Testis (tissue), 2 donors: ENCODE results near the gene DIO1.

Source experiments
- POLR2A ChIP-seq: fragments of 450-650 bp; IDR thresholded peaks from one replicate; pipeline ENCODE4 v1.6.1; 2017; ENCODE audit warnings: antibody characterized with exemption, mild to moderate bottlenecking, moderate library complexity
- TF ChIP-seq, protein P1 (sequence below), 3 experiments: fragments of 450-650 bp in 2 of 3; fragments of 200-600 bp in 1 of 3; sonication (generic) in 1 of 3; IDR thresholded peaks; one replicate each; pipeline ENCODE4 v1.5.1; 2016 to 2019; ENCODE audit warnings: antibody characterized with exemption in 3 of 3, mild to moderate bottlenecking in 2 of 3, moderate library complexity in 1 of 3

DNA sequence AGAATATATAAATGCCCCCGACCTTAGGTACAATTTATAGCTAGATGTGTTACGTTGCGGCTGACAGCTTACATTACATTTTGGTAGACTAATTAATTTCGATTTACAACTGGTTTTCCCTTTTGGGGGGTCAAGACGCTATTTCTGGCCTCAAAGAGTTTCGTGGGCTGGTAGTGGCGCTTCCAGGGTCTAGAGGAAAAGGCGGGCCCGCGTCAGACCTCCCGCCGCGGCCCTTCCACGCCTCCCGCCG is 51.1 kb downstream of the DIO1 start:
- TF ChIP-seq POLR2A, result no peak
- TF ChIP-seq, protein P1, sequence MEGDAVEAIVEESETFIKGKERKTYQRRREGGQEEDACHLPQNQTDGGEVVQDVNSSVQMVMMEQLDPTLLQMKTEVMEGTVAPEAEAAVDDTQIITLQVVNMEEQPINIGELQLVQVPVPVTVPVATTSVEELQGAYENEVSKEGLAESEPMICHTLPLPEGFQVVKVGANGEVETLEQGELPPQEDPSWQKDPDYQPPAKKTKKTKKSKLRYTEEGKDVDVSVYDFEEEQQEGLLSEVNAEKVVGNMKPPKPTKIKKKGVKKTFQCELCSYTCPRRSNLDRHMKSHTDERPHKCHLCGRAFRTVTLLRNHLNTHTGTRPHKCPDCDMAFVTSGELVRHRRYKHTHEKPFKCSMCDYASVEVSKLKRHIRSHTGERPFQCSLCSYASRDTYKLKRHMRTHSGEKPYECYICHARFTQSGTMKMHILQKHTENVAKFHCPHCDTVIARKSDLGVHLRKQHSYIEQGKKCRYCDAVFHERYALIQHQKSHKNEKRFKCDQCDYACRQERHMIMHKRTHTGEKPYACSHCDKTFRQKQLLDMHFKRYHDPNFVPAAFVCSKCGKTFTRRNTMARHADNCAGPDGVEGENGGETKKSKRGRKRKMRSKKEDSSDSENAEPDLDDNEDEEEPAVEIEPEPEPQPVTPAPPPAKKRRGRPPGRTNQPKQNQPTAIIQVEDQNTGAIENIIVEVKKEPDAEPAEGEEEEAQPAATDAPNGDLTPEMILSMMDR (IDR thresholded peaks at IDR 0.05), result no peak
